Ishikawa (cell line): Measurements from ENCODE around the gene GNPTAB.

ENCODE experiments used
- CEBPB ChIP-seq: IDR thresholded peaks from 2 replicates; pipeline ENCODE4 v1.6.1; 2012
- CREB1 ChIP-seq: IDR thresholded peaks from 2 replicates; pipeline ENCODE4 v1.6.1; 2012; ENCODE audit warnings: low read depth
- EGR1 ChIP-seq: IDR thresholded peaks from 2 replicates; pipeline ENCODE4 v1.6.1; 2012
- EP300 ChIP-seq: IDR thresholded peaks from 2 replicates; pipeline ENCODE4 v1.6.1; 2012; ENCODE audit warnings: borderline replicate concordance
- FOXM1 ChIP-seq: IDR thresholded peaks from 2 replicates; pipeline ENCODE4 v1.6.1; 2012; ENCODE audit warnings: low read depth, borderline replicate concordance
- NFIC ChIP-seq: IDR thresholded peaks from 2 replicates; pipeline ENCODE4 v1.6.1; 2012
- RAD21 ChIP-seq: IDR thresholded peaks from 2 replicates; pipeline ENCODE4 v1.6.1; 2012; ENCODE audit warnings: low read depth
- TAF1 ChIP-seq: IDR thresholded peaks from 2 replicates; pipeline ENCODE4 v1.6.1; 2012; ENCODE audit warnings: low read depth, mild to moderate bottlenecking
- TCF12 ChIP-seq: IDR thresholded peaks from 2 replicates; pipeline ENCODE4 v1.6.1; 2012; ENCODE audit warnings: low read depth
- TEAD4 ChIP-seq: IDR thresholded peaks from 2 replicates; pipeline ENCODE4 v1.6.1; 2012
- USF1 ChIP-seq: IDR thresholded peaks from 2 replicates; pipeline ENCODE4 v1.6.1; 2012
- YY1 ChIP-seq: IDR thresholded peaks from 2 replicates; pipeline ENCODE4 v1.6.1; 2012; ENCODE audit warnings: low read depth
- ZBTB7A ChIP-seq: IDR thresholded peaks from 2 replicates; pipeline ENCODE4 v1.6.1; 2012; ENCODE audit warnings: low read depth
- TF ChIP-seq, protein P1 (sequence below): IDR thresholded peaks from 2 replicates; pipeline ENCODE4 v1.6.1; 2012
- TF ChIP-seq, protein P2 (sequence below): IDR thresholded peaks from 2 replicates; pipeline ENCODE4 v1.6.1; 2012; ENCODE audit warnings: low read depth, mild to moderate bottlenecking

The GNPTAB gene

DNA sequence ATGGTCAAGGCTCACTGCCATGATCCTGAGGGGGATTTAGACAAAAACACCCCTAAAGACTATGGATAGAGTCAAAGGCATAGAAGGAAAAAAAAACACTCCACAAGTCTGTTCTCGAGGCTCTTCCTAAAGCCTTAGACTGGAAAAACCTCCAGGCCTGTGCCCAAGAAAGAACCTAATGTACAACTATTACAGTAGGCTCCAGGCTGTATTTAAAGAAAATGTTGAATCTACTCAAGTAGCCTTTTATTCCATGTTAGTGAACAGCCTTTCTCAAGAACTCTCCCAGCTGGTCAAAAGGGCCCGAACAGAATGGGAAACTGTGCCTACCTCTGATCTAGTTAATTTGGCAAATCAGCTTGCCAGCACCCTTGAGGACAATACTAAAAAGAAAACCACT is 28.3 kb downstream of the GNPTAB start:
- TF ChIP-seq TEAD4 (no peak), CREB1 (no peak), FOXM1 (no peak), RAD21 (no peak), TCF12 (no peak), YY1 (no peak), EGR1 (no peak), CEBPB (no peak), USF1 (no peak), TAF1 (no peak)
- TF ChIP-seq, protein P1, sequence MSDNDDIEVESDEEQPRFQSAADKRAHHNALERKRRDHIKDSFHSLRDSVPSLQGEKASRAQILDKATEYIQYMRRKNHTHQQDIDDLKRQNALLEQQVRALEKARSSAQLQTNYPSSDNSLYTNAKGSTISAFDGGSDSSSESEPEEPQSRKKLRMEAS, result no peak
- TF ChIP-seq, protein P2, sequence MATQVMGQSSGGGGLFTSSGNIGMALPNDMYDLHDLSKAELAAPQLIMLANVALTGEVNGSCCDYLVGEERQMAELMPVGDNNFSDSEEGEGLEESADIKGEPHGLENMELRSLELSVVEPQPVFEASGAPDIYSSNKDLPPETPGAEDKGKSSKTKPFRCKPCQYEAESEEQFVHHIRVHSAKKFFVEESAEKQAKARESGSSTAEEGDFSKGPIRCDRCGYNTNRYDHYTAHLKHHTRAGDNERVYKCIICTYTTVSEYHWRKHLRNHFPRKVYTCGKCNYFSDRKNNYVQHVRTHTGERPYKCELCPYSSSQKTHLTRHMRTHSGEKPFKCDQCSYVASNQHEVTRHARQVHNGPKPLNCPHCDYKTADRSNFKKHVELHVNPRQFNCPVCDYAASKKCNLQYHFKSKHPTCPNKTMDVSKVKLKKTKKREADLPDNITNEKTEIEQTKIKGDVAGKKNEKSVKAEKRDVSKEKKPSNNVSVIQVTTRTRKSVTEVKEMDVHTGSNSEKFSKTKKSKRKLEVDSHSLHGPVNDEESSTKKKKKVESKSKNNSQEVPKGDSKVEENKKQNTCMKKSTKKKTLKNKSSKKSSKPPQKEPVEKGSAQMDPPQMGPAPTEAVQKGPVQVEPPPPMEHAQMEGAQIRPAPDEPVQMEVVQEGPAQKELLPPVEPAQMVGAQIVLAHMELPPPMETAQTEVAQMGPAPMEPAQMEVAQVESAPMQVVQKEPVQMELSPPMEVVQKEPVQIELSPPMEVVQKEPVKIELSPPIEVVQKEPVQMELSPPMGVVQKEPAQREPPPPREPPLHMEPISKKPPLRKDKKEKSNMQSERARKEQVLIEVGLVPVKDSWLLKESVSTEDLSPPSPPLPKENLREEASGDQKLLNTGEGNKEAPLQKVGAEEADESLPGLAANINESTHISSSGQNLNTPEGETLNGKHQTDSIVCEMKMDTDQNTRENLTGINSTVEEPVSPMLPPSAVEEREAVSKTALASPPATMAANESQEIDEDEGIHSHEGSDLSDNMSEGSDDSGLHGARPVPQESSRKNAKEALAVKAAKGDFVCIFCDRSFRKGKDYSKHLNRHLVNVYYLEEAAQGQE, result no peak

DNA sequence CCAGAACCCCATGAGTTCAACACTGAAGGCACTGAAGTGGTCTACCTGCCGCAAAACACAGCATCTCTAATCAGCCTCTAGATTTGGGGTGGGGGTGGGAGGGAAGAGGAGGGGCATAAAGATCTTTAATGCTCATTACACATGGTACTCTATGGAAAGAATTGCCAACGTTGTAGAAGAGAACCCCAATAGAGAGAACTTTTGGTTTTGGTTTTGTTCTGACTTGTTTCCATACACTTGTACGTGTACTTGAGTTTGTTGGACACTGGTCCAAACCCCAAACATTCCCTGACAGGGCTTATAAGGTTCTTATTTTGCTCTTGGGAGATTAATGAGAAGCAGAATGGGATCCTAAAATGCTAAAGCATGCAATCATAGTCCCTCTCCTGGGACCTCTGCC is 31.0 kb downstream of the GNPTAB start:
- no peak for TF ChIP-seq RAD21
- TF ChIP-seq CEBPB, result no peak
- no peak for TF ChIP-seq USF1
- TF ChIP-seq NFIC, result no peak
- no peak for TF ChIP-seq TAF1
- TF ChIP-seq TEAD4, result no peak
- TF ChIP-seq, protein P2, result no peak
- TF ChIP-seq, protein P1, result no peak
- TF ChIP-seq ZBTB7A, result no peak
- no peak for TF ChIP-seq EGR1
- no peak for TF ChIP-seq FOXM1
- no peak for TF ChIP-seq TCF12
- TF ChIP-seq CREB1, result no peak

DNA sequence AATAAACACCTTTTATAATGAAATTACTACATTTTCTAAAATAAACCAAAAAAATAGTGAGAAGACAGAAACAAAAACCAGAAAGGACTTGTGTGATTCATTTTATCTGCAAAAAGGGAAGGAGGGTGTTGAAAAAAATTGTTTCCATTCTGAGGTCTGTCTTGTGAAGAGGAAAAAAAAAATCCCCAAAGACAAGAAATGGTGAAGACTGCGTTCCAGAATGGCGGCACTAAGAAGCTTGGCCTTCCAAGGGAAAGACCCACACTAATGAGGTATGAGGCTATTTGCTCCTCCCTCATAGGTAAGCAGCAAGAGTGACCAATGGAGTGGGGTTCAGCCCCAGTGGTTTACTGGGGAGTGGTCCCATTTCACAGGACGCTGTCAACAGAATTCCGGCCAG is 35.0 kb downstream of the GNPTAB start:
- TF ChIP-seq, protein P1, result no peak
- TF ChIP-seq RAD21 (no peak), TAF1 (no peak), FOXM1 (no peak), YY1 (no peak), TEAD4 (no peak), ZBTB7A (no peak), NFIC (no peak), EGR1 (no peak), USF1 (no peak), TCF12 (no peak), CEBPB (no peak), EP300 (no peak)
- TF ChIP-seq, protein P2, result no peak

GRCh38 chr12:101795013-101795412 is 35.7 kb downstream of the GNPTAB start:
- TF ChIP-seq EP300 (no peak), ZBTB7A (no peak), TEAD4 (no peak), USF1 (no peak), EGR1 (no peak), CEBPB (no peak), NFIC (no peak), FOXM1 (no peak), RAD21 (no peak), CREB1 (no peak), TCF12 (no peak)
- TF ChIP-seq, protein P2, result no peak
